PC-9 (cell line): ENCODE results near the gene KRTAP3-1.
"Not testable (repeated sequence)": the region's sequence is repeated elsewhere in the genome, so short reads cannot be mapped to it uniquely, and the experiment has no call there.

ENCODE experiments used
- CTCF ChIP-seq: fragments of 200-600 bp; sonication (generic); conservative IDR thresholded peaks from 2 replicates; pipeline ENCODE4 v1.6.1; 2017; ENCODE audit warnings: mixed run types, antibody characterized with exemption, mild to moderate bottlenecking, moderate library complexity
- EZH2 ChIP-seq: fragments of 200-600 bp; sonication (generic); IDR thresholded peaks from 2 replicates; pipeline ENCODE4 v1.8.0; 2017; ENCODE audit warnings: antibody characterized with exemption, low read depth

DNA sequence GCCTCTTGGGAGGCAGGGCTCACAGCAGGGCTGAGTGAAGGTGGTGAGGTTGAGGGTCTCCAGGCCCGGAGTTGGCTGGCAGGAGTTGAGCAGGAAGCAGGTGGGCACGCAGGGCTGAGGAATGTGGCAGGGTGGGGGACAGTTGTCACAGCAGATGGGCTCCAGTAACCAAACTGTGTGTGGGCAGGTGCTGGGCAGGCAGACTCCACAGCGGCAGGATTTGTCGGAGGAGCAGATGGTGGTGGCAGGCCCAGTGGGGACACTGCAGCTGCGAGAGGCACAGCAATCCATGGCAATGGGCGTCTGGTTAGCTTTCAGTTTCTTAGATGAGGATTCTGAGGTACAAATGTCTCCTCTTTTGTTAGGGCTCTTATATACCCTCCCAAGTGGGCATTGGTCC lies 9.4 kb downstream of the KRTAP3-1 start, which contains the start of gene KRTAP3-2:
- TF ChIP-seq EZH2, CTCF: not testable (repeated sequence)
